Tibial artery (tissue), 4 donors: ENCODE results near the gene GEMIN5.
A peak's percentile ranks its signal among the peaks of the same experiment; 100 is the strongest.

Source experiments
- DNase-seq, 2 donors: peaks; one replicate each; pipeline ENCODE4 v3.0.0-alpha.2; 2019
- H3K27ac ChIP-seq, 2 donors: fragments of 200-600 bp; sonication (generic) in 1 of 2; 1 replicate in 1 of 2; 2 replicates in 1 of 2; pipeline ENCODE4 v1.5.1; 2018 to 2019; ENCODE audit warnings: mild to moderate bottlenecking in 1 of 2
- H3K27me3 ChIP-seq, 2 donors: fragments of 200-600 bp; sonication (generic) in 1 of 2; one replicate each; pipeline versions ENCODE4 v1.5.1 to v1.6.0; 2016 to 2019
- H3K36me3 ChIP-seq, 3 donors: fragments of 200-600 bp; sonication (generic) in 2 of 3; one replicate each; pipeline ENCODE4 v1.5.1; 2016 to 2019; ENCODE audit warnings: mild to moderate bottlenecking in 2 of 3
- H3K4me1 ChIP-seq, 4 donors: fragments of 200-600 bp; sonication (generic) in 2 of 4; 1 replicate in 3 of 4; 2 replicates in 1 of 4; pipeline ENCODE4 v1.5.1; 2016 to 2019
- H3K4me3 ChIP-seq, 2 donors: fragments of 200-600 bp; sonication (generic) in 1 of 2; 1 replicate in 1 of 2; 2 replicates in 1 of 2; pipeline ENCODE4 v1.5.1; 2018 to 2019; ENCODE audit warnings: mild to moderate bottlenecking in 2 of 2
- H3K9me3 ChIP-seq, 3 donors: fragments of 200-600 bp; sonication (generic) in 1 of 3; one replicate each; pipeline ENCODE4 v1.5.1; 2016 to 2019
- CTCF ChIP-seq, 2 experiments: fragments of 200-600 bp in 1 of 2; fragments of 450-650 bp in 1 of 2; IDR thresholded peaks; one replicate each; pipeline ENCODE4 v1.5.1; 2017 to 2019; ENCODE audit warnings: antibody characterized with exemption in 2 of 2, mild to moderate bottlenecking in 1 of 2, moderate library complexity in 1 of 2
- intact Hi-C: fragments of 100-400 bp; cut with DNase I; formaldehyde crosslinking; loops from one replicate; pipeline ENCODE4 v1.15.0; 2023; ENCODE audit warnings: low total_unique reads

The GEMIN5 gene

GRCh38 chr5:154972476-154973080 is 34.6 kb upstream of the GEMIN5 start:
- H3K27ac ChIP-seq = no peak overlapping the region
- peaks cover 3 to 16% (median 16%) of the 10 kb centered on the region in 3 donors for H3K36me3 ChIP-seq
- intact Hi-C loops = no loop called here
- no peaks in the 10 kb centered on the region for H3K4me1 ChIP-seq
- TF ChIP-seq CTCF (IDR thresholded peaks at IDR 0.05) = peak; percentile 38 to 43
- no peaks in the 10 kb centered on the region for H3K9me3 ChIP-seq
- DNase-seq = no peak
- no peak overlapping the region for H3K4me3 ChIP-seq
- H3K27me3 ChIP-seq = no peaks in the 10 kb centered on the region

- intact Hi-C loops = no loop called here
Measured at GRCh38 chr5:154971501-154971900, 33.5 kb upstream of the GEMIN5 start.

GRCh38 chr5:154970759-154971158 is 32.7 kb upstream of the GEMIN5 start:
- Histone ChIP-seq H3K4me1 (no peaks in the 10 kb centered on the region), H3K27me3 (no peaks in the 10 kb centered on the region), H3K36me3 (peaks cover 7 to 34% (median 25%) of the 10 kb centered on the region in 3 donors), H3K4me3 (no peak overlapping the region), H3K27ac (no peak overlapping the region), H3K9me3 (no peaks in the 10 kb centered on the region)
- TF ChIP-seq CTCF (IDR thresholded peaks at IDR 0.05) = no peak
- intact Hi-C loops = no loop called here
- DNase-seq = no peak

More at GRCh38 chr5:154971501-154971900, 33.5 kb upstream of the GEMIN5 start:
- Histone ChIP-seq H3K9me3 (no peaks in the 10 kb centered on the region), H3K27ac (no peak overlapping the region), H3K4me1 (no peaks in the 10 kb centered on the region), H3K36me3 (peaks cover 7 to 27% (median 22%) of the 10 kb centered on the region in 3 donors), H3K4me3 (no peak overlapping the region), H3K27me3 (no peaks in the 10 kb centered on the region)
- TF ChIP-seq CTCF (IDR thresholded peaks at IDR 0.05) = no peak
- no peak for DNase-seq

- no peaks in the 10 kb centered on the region for H3K9me3 ChIP-seq
- DNase-seq = no peak
- H3K27me3 ChIP-seq = no peaks in the 10 kb centered on the region
- no peak for TF ChIP-seq CTCF (IDR thresholded peaks at IDR 0.05)
- H3K4me1 ChIP-seq = no peaks in the 10 kb centered on the region
- no peak overlapping the region for H3K4me3 ChIP-seq
- H3K27ac ChIP-seq = no peak overlapping the region
- intact Hi-C loops = no loop called here
- H3K36me3 ChIP-seq = peaks cover 7 to 50% (median 25%) of the 10 kb centered on the region in 3 donors
Measured at GRCh38 chr5:154968953-154969352, 30.9 kb upstream of the GEMIN5 start.

GRCh38 chr5:154967421-154968024 is 29.5 kb upstream of the GEMIN5 start:
- Histone ChIP-seq H3K27me3 (no peaks in the 10 kb centered on the region), H3K27ac (no peak overlapping the region), H3K9me3 (no peaks in the 10 kb centered on the region), H3K36me3 (peaks cover 7 to 54% (median 31%) of the 10 kb centered on the region in 3 donors), H3K4me1 (no peaks in the 10 kb centered on the region), H3K4me3 (no peak overlapping the region)
- no peak for TF ChIP-seq CTCF (IDR thresholded peaks at IDR 0.05)
- no peak for DNase-seq
- intact Hi-C loops = no loop called here
